ENCODE measurements around the gene LDB1. TPM values are rescaled to one million over a fixed set of nuclear protein-coding genes. Genes with fewer than 3 reads are reported as not detected.

LDB1 gene
- total RNA-seq, 2 experiments from 2014 or later = 116 to 117 TPM

- Mint-ChIP-seq H3K27ac (peak overlapping the region; percentile 33), H3K36me3 (ENCODE audit: low read depth) (peaks cover 75% of the 10 kb centered on the region), H3K9me3 (no peaks in the 10 kb centered on the region), H3K4me3 (peak overlapping the region; percentile 34), H3K27me3 (no peaks in the 10 kb centered on the region), H3K4me1 (ENCODE audit: low read depth) (peaks cover 45% of the 10 kb centered on the region)
- intact Hi-C loops (cut with DNase I, micrococcal nuclease) = no loop called here
- Histone ChIP-seq H3K27me3 (ENCODE audit: control insufficient read depth in 1 of 2, insufficient read depth in 2 of 2, low read length in 2 of 2) (no peaks in the 10 kb centered on the region), H3K4me1 (ENCODE audit: insufficient read depth, low read length) (peaks cover 42% of the 10 kb centered on the region), H3K9me3 (ENCODE audit: control insufficient read depth in 1 of 2, insufficient read depth in 1 of 2, low read length in 2 of 2) (no peaks in the 10 kb centered on the region), H3K27ac (ENCODE audit: low read depth in 1 of 2, low read length in 2 of 2) (no peak overlapping the region), H3K4me3 (ENCODE audit: low read length) (no peak overlapping the region), H3K36me3 (ENCODE audit: insufficient read depth, low read length) (peaks cover 54% of the 10 kb centered on the region)
- no peak for DNase-seq
- TF ChIP-seq, protein P1, sequence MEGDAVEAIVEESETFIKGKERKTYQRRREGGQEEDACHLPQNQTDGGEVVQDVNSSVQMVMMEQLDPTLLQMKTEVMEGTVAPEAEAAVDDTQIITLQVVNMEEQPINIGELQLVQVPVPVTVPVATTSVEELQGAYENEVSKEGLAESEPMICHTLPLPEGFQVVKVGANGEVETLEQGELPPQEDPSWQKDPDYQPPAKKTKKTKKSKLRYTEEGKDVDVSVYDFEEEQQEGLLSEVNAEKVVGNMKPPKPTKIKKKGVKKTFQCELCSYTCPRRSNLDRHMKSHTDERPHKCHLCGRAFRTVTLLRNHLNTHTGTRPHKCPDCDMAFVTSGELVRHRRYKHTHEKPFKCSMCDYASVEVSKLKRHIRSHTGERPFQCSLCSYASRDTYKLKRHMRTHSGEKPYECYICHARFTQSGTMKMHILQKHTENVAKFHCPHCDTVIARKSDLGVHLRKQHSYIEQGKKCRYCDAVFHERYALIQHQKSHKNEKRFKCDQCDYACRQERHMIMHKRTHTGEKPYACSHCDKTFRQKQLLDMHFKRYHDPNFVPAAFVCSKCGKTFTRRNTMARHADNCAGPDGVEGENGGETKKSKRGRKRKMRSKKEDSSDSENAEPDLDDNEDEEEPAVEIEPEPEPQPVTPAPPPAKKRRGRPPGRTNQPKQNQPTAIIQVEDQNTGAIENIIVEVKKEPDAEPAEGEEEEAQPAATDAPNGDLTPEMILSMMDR (IDR thresholded peaks at IDR 0.05) = no peak
- no peak for ATAC-seq (ENCODE audit: poor library complexity)
- ChIA-PET POLR2A (no interaction called here), CTCF (interaction anchor here (1.0 kb wide), 1 partner anchor 36 kb away, joined by 3 read pairs; no protein-coding TSS in a partner anchor)
These were observed 10.7 kb downstream of the LDB1 start for GRCh38 chr10:102109166-102110116.

GRCh38 chr10:102106998-102107397 lies 13.2 kb downstream of the LDB1 start:
- Histone ChIP-seq H3K4me3 (ENCODE audit: low read length) (no peak overlapping the region), H3K36me3 (ENCODE audit: insufficient read depth, low read length) (peaks cover 51% of the 10 kb centered on the region), H3K9me3 (ENCODE audit: control insufficient read depth in 1 of 2, insufficient read depth in 1 of 2, low read length in 2 of 2) (no peaks in the 10 kb centered on the region), H3K27me3 (ENCODE audit: control insufficient read depth in 1 of 2, insufficient read depth in 2 of 2, low read length in 2 of 2) (no peaks in the 10 kb centered on the region), H3K27ac (ENCODE audit: low read depth in 1 of 2, low read length in 2 of 2) (no peak overlapping the region), H3K4me1 (ENCODE audit: insufficient read depth, low read length) (peaks cover 23% of the 10 kb centered on the region)
- ChIA-PET CTCF (no interaction called here), POLR2A (interaction anchor here (1.1 kb wide), 1 partner anchor 42 kb away, joined by 3 read pairs; the partner anchor contains the start of gene HPS6)
- Mint-ChIP-seq H3K4me1 (ENCODE audit: low read depth) (peaks cover 30% of the 10 kb centered on the region), H3K36me3 (ENCODE audit: low read depth) (peaks cover 66% of the 10 kb centered on the region), H3K9me3 (no peaks in the 10 kb centered on the region), H3K27me3 (no peaks in the 10 kb centered on the region), H3K27ac (peak overlapping the region; percentile 56), H3K4me3 (no peak overlapping the region)
- DNase-seq = no peak
- intact Hi-C loops (cut with DNase I, micrococcal nuclease) = no loop called here
- TF ChIP-seq, protein P1 (IDR thresholded peaks at IDR 0.05) = no peak
- ATAC-seq (ENCODE audit: poor library complexity) = no peak

- Mint-ChIP-seq H3K27me3 (no peaks in the 10 kb centered on the region), H3K27ac (no peak overlapping the region), H3K36me3 (ENCODE audit: low read depth) (peaks cover 27% of the 10 kb centered on the region), H3K4me3 (no peak overlapping the region), H3K9me3 (no peaks in the 10 kb centered on the region), H3K4me1 (ENCODE audit: low read depth) (peaks cover 16% of the 10 kb centered on the region)
- TF ChIP-seq, protein P1 (IDR thresholded peaks at IDR 0.05) = no peak
- H3K27ac ChIP-seq (ENCODE audit: low read depth in 1 of 2, low read length in 2 of 2) = no peak overlapping the region
- POLR2A ChIA-PET = interaction anchor here (0.9 kb wide), 1 partner anchor 11 kb away, joined by 4 read pairs; no protein-coding TSS in a partner anchor
- DNase-seq (no peak), ATAC-seq (ENCODE audit: poor library complexity) (no peak)
- peaks cover 14% of the 10 kb centered on the region for H3K36me3 ChIP-seq (ENCODE audit: insufficient read depth, low read length)
- no peak overlapping the region for H3K4me3 ChIP-seq (ENCODE audit: low read length)
- CTCF ChIA-PET = no interaction called here
- no peaks in the 10 kb centered on the region for H3K9me3 ChIP-seq (ENCODE audit: control insufficient read depth in 1 of 2, insufficient read depth in 1 of 2, low read length in 2 of 2)
- intact Hi-C loops (cut with DNase I, micrococcal nuclease) = no loop called here
- H3K27me3 ChIP-seq (ENCODE audit: control insufficient read depth in 1 of 2, insufficient read depth in 2 of 2, low read length in 2 of 2) = no peaks in the 10 kb centered on the region
- H3K4me1 ChIP-seq (ENCODE audit: insufficient read depth, low read length) = peaks cover 17% of the 10 kb centered on the region
These were observed 17.7 kb downstream of the LDB1 start for GRCh38 chr10:102102421-102102820.
